Measurements from ENCODE around the gene IL4I1.

DNA sequence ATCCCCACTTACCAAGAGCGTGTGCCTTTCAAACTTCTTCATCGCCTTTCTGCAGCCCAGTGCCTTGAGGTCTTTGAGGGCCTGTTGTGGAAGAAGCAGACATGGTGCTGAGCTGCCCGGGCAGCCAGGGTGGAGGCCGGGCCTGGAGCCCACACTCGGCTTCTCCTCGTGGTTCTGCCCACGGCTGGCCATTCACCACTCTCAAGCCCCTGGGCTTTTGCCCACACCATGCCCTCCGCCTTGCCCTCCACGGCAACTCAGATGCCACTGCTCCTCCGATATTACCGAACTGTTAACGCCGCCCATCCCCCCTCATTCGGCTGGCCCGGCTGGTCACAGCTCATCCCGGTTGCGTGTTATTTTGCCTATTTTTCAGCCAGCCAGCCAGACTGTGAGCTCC lies 5.3 kb downstream of the IL4I1 start:
- no peak for TF ChIP-seq POLR2A (IDR thresholded peaks at IDR 0.05; ENCODE audit: low read length)
- TF ChIP-seq GATA1 (IDR thresholded peaks at IDR 0.05; ENCODE audit: low read depth, low read length), result no peak
